SK-N-SH (cell line): Measurements from ENCODE around the gene LAMC2. TPM values are rescaled to one million over a fixed set of nuclear protein-coding genes. Genes with fewer than 3 reads are reported as not detected.

Experiments
- CTCF ChIA-PET: fragments of 300-600, 350-600 bp; formaldehyde crosslinking; extraction: SDS; loops from one replicate; lab custom pipeline; 2021; lab: Yijun Ruan, JAX
- POLR2A ChIA-PET: fragments of 350-600 bp; sonication (Branson Sonifier 250); formaldehyde crosslinking; extraction: SDS; loops from one replicate; lab custom pipeline; 2020; ENCODE audit warnings: antibody characterized with exemption, inconsistent platforms; lab: Yijun Ruan, JAX
- DNase-seq: peaks from one replicate; pipeline ENCODE4 v3.0.0; 2012
- H2AFZ ChIP-seq: fragments of 200-600 bp; sonication (generic); 2 replicates; pipeline ENCODE4 v1.8.1; 2016; ENCODE audit warnings: antibody characterized with exemption, mild to moderate bottlenecking, low read depth
- H3F3A ChIP-seq: fragments of 200-600 bp; sonication (generic); replicated peaks from 2 replicates; pipeline ENCODE3; 2016; ENCODE audit warnings: antibody characterized with exemption, mild to moderate bottlenecking; ENCODE audit not compliant: insufficient read depth
- H3K27ac ChIP-seq, 2 experiments: fragments of 200-500 bp in 1 of 2; fragments of 200-600 bp in 1 of 2; sonication (Bioruptor generic) in 1 of 2; sonication (generic), shearing (Covaris generic) in 1 of 2; 2 replicates each; pipeline versions ENCODE4 v1.5.1 to v1.6.1; 2014 to 2016; ENCODE audit warnings: low read depth in 2 of 2, inconsistent platforms in 1 of 2, low read length in 1 of 2, mild to moderate bottlenecking in 1 of 2, mixed read lengths in 1 of 2
- H3K27me3 ChIP-seq: fragments of 200-600 bp; sonication (generic), shearing (Covaris generic); 2 replicates; pipeline ENCODE4 v1.6.1; 2016; ENCODE audit warnings: mixed run types; ENCODE audit not compliant: insufficient read depth
- H3K36me3 ChIP-seq, 2 experiments: fragments of 200-500 bp in 1 of 2; fragments of 200-600 bp in 1 of 2; sonication (Bioruptor generic) in 1 of 2; sonication (generic) in 1 of 2; replicated peaks in 1 of 2; 2 replicates each; pipeline versions ENCODE3 to v1.5.1; 2014 to 2016; ENCODE audit warnings: low read length in 1 of 2, mild to moderate bottlenecking in 1 of 2; ENCODE audit not compliant: insufficient read depth in 2 of 2, control insufficient read depth in 1 of 2
- H3K4me1 ChIP-seq, 2 experiments: fragments of 200-500 bp in 1 of 2; fragments of 200-600 bp in 1 of 2; sonication (Bioruptor generic) in 1 of 2; sonication (generic), shearing (Covaris generic) in 1 of 2; 2 replicates each; pipeline versions ENCODE4 v1.5.1 to v1.6.1; 2014 to 2016; ENCODE audit warnings: low read depth in 1 of 2, low read length in 1 of 2, mixed run types in 1 of 2; ENCODE audit not compliant: insufficient read depth in 2 of 2, control insufficient read depth in 1 of 2
- H3K4me2 ChIP-seq: fragments of 200-600 bp; sonication (generic), shearing (Covaris generic); 2 replicates; pipeline ENCODE4 v1.6.1; 2017; ENCODE audit warnings: mixed run types
- H3K4me3 ChIP-seq, 2 experiments: fragments of 200-500 bp in 1 of 2; fragments of 200-600 bp in 1 of 2; sonication (Bioruptor generic) in 1 of 2; sonication (generic), shearing (Covaris generic) in 1 of 2; 2 replicates each; pipeline versions ENCODE4 v1.5.1 to v1.8.1; 2014 to 2016; ENCODE audit warnings: low read depth in 2 of 2, inconsistent platforms in 1 of 2, low read length in 1 of 2, mild to moderate bottlenecking in 1 of 2, mixed read lengths in 1 of 2, moderate library complexity in 1 of 2
- H3K79me2 ChIP-seq: fragments of 200-600 bp; sonication (generic); 2 replicates; pipeline ENCODE4 v1.8.1; 2017; ENCODE audit warnings: mild to moderate bottlenecking; ENCODE audit not compliant: insufficient read depth
- H3K9ac ChIP-seq: fragments of 200-600 bp; sonication (generic); 2 replicates; pipeline ENCODE4 v1.6.1; 2017; ENCODE audit warnings: mixed run types
- H3K9me2 ChIP-seq: fragments of 200-600 bp; sonication (generic); 2 replicates; pipeline ENCODE4 v1.6.1; 2017; ENCODE audit warnings: mixed run types
- H3K9me3 ChIP-seq: fragments of 200-600 bp; sonication (generic); 2 replicates; pipeline ENCODE4 v1.6.1; 2017; ENCODE audit warnings: mixed run types, mild to moderate bottlenecking, moderate library complexity
- H4K20me1 ChIP-seq: fragments of 200-600 bp; sonication (generic); 2 replicates; pipeline ENCODE4 v1.6.1; 2017; ENCODE audit warnings: mild to moderate bottlenecking, mixed run types; ENCODE audit not compliant: insufficient read depth
- CHD2 ChIP-seq: fragments of 150-350 bp; IDR thresholded peaks from 2 replicates; pipeline ENCODE4 v1.6.1; 2018; ENCODE audit warnings: low read length; ENCODE audit not compliant: partially characterized antibody
- ELF1 ChIP-seq: IDR thresholded peaks from 2 replicates; pipeline ENCODE4 v1.4.0; 2012
- FOSL2 ChIP-seq: IDR thresholded peaks from 2 replicates; pipeline ENCODE4 v1.4.0; 2012; ENCODE audit warnings: low read depth, mild to moderate bottlenecking, moderate library complexity, borderline replicate concordance
- FOXJ3 ChIP-seq: sonication (generic); formaldehyde crosslinking; IDR thresholded peaks from 2 replicates; pipeline ENCODE4 v1.5.1; 2020; ENCODE audit warnings: mild to moderate bottlenecking, missing genetic modification reagents
- FOXM1 ChIP-seq: IDR thresholded peaks from 2 replicates; pipeline ENCODE4 v1.4.0; 2012; ENCODE audit warnings: low read depth, mild to moderate bottlenecking
- GABPA ChIP-seq: IDR thresholded peaks from 2 replicates; pipeline ENCODE4 v1.4.0; 2012; ENCODE audit warnings: low read depth, mild to moderate bottlenecking
- GATA2 ChIP-seq: sonication (generic); formaldehyde crosslinking; IDR thresholded peaks from 2 replicates; pipeline ENCODE4 v1.5.0; 2020; ENCODE audit warnings: mild to moderate bottlenecking, missing genetic modification reagents
- JUND ChIP-seq: IDR thresholded peaks from 2 replicates; pipeline ENCODE4 v1.4.0; 2012
- MAX ChIP-seq: IDR thresholded peaks from 2 replicates; pipeline ENCODE4 v1.4.0; 2012; ENCODE audit warnings: low read depth
- MXI1 ChIP-seq: IDR thresholded peaks from 2 replicates; pipeline ENCODE4 v1.6.1; 2012; ENCODE audit warnings: mild to moderate bottlenecking, low read depth, low read length, improper control_type of control experiment
- NRF1 ChIP-seq: IDR thresholded peaks from 2 replicates; pipeline ENCODE4 v1.6.1; 2012; ENCODE audit warnings: low read depth, mild to moderate bottlenecking, low read length
- PBX3 ChIP-seq: IDR thresholded peaks from 2 replicates; pipeline ENCODE4; 2012
- POLR2AphosphoS5 ChIP-seq: IDR thresholded peaks from 2 replicates; pipeline ENCODE4 v1.6.1; 2012; ENCODE audit warnings: low read depth, low read length
- RCOR1 ChIP-seq: fragments of 150-350 bp; IDR thresholded peaks from 2 replicates; pipeline ENCODE4 v1.6.1; 2017; ENCODE audit warnings: antibody characterized with exemption, low read length
- RXRA ChIP-seq: IDR thresholded peaks from 2 replicates; pipeline ENCODE4 v1.4.0; 2012; ENCODE audit warnings: low read depth, mild to moderate bottlenecking, borderline replicate concordance
- SMC3 ChIP-seq: IDR thresholded peaks from 2 replicates; pipeline ENCODE4 v1.6.1; 2012; ENCODE audit warnings: low read depth, low read length, improper control_type of control experiment
- USF1 ChIP-seq: IDR thresholded peaks from 2 replicates; pipeline ENCODE4 v1.4.0; 2012; ENCODE audit warnings: low read depth, borderline replicate concordance
- YY1 ChIP-seq: IDR thresholded peaks from 2 replicates; pipeline ENCODE4 v1.4.0; 2012; ENCODE audit warnings: low read depth, mild to moderate bottlenecking
- ZBTB33 ChIP-seq: IDR thresholded peaks from 2 replicates; pipeline ENCODE4 v1.4.0; 2012; ENCODE audit warnings: low read depth, borderline replicate concordance
- WGBS: methylation state at CpG from one replicate; pipeline ENCODE4 v1.1.6; 2017; ENCODE audit warnings: low lambda C conversion rate; 5-methylcytosine and 5-hydroxymethylcytosine counted together
- polyA plus RNA-seq, 3 experiments: library from polyadenylated mRNA; depleted of rRNA; stranded (reverse); fragments of >200 nt; gene quantifications; 2 replicates each; pipeline ENCODE4 v1.2.3, GENCODE V29; 2012

LAMC2 gene
- polyA plus RNA-seq, 1 of the 3 experiments (the other 2 are of a cell fraction), result 0.15 TPM

GRCh38 chr1:183277821-183278738 lies 92.0 kb downstream of the LAMC2 start:
- 78% methylated on average over 5 of the region's 7 CpGs for WGBS
- Histone ChIP-seq H3K79me2 (no peaks in the 10 kb centered on the region), H3K4me2 (0 out of 2 replicates have a peak overlapping the region, but pooled peaks have one; percentile 30), H4K20me1 (no peaks in the 10 kb centered on the region), H3K27me3 (no peaks in the 10 kb centered on the region), H3K9me2 (no peaks in the 10 kb centered on the region), H3K27ac (peak overlapping the region in 1 of 2 experiments; percentile 64; a peak in 1 of 4 replicates), H3K36me3 (no peaks in the 10 kb centered on the region), H3F3A (no peaks in the 10 kb centered on the region), H3K9me3 (no peaks in the 10 kb centered on the region), H3K9ac (no peak overlapping the region), H2AFZ (no peak overlapping the region), H3K4me3 (no peak overlapping the region), H3K4me1 (peaks cover 21 to 24% of the 10 kb centered on the region in 2 experiments; a peak in 3 of 4 replicates)
- POLR2A ChIA-PET, result interaction anchor here (1.5 kb wide), 1 partner anchor 10 kb away, joined by 3 read pairs; no protein-coding TSS in a partner anchor
- no peak for TF ChIP-seq POLR2AphosphoS5
- no peak for TF ChIP-seq RCOR1
- no peak for TF ChIP-seq CHD2
- TF ChIP-seq MXI1, result no peak
- no peak for TF ChIP-seq YY1
- no peak for TF ChIP-seq SMC3
- no peak for TF ChIP-seq ELF1
- TF ChIP-seq USF1, result no peak
- no peak for TF ChIP-seq MAX
- no peak for TF ChIP-seq GABPA
- no peak for TF ChIP-seq ZBTB33
- no peak for TF ChIP-seq FOSL2
- TF ChIP-seq FOXJ3 (CRISPR knock-in tag), result no peak
- TF ChIP-seq NRF1, result no peak
- no peak for TF ChIP-seq PBX3
- no peak for TF ChIP-seq FOXM1
- TF ChIP-seq GATA2 (CRISPR knock-in tag), result no peak
- TF ChIP-seq JUND, result no peak
- no peak for TF ChIP-seq RXRA
- DNase-seq, result no peak
- CTCF ChIA-PET, result interaction anchor here (0.6 to 1.1 kb wide), 4 partner anchors 11 to 345 kb away, joined by 3 read pairs; no protein-coding TSS in a partner anchor
